Type B pancreatic cell (in vitro differentiated cells): ENCODE data around the gene BCL2L11. TPM values are rescaled to one million over a fixed set of nuclear protein-coding genes. Genes with fewer than 3 reads are reported as not detected.

Source experiments
- DNase-seq: peaks from one replicate; pipeline ENCODE4 v3.0.0; 2021; ENCODE audit warnings: mixed read lengths; ENCODE audit not compliant: unreplicated experiment; ENCODE audit errors: extremely low spot score
- H3K27ac Mint-ChIP-seq: 2 replicates; pipeline ENCODE4 v1.8.0; 2021; ENCODE audit warnings: mild to moderate bottlenecking, mixed read lengths
- H3K27me3 Mint-ChIP-seq: 2 replicates; pipeline ENCODE4 v1.8.0; 2021; ENCODE audit warnings: mixed read lengths
- H3K36me3 Mint-ChIP-seq: 2 replicates; pipeline ENCODE4 v1.8.0; 2021; ENCODE audit warnings: mixed read lengths
- H3K4me1 Mint-ChIP-seq: one replicate; pipeline ENCODE4 v1.8.0; 2021; ENCODE audit warnings: mixed read lengths; ENCODE audit not compliant: unreplicated experiment
- H3K4me3 Mint-ChIP-seq: 2 replicates; pipeline ENCODE4 v1.8.0; 2021; ENCODE audit warnings: mild to moderate bottlenecking, mixed read lengths
- H3K9me3 Mint-ChIP-seq: 2 replicates; pipeline ENCODE4 v1.8.0; 2021; ENCODE audit warnings: mixed read lengths
- CTCF ChIP-seq: fragments of 200-600 bp; sonication (generic); conservative IDR thresholded peaks from 2 replicates; pipeline ENCODE4 v1.5.0; 2021; ENCODE audit warnings: antibody characterized with exemption, mild to moderate bottlenecking
- total RNA-seq: library from RNA; stranded (reverse); gene quantifications from 2 replicates; pipeline ENCODE4 v1.2.1, GENCODE V29; 2021; ENCODE audit warnings: low replicate concordance

The BCL2L11 gene
- total RNA-seq, 1 donor from 2014 or later = 29.2 TPM

- Mint-ChIP-seq H3K36me3 (peaks cover 26% of the 10 kb centered on the region), H3K4me3 (no peak overlapping the region), H3K9me3 (no peaks in the 10 kb centered on the region), H3K4me1 (peaks cover 31% of the 10 kb centered on the region), H3K27ac (no peak overlapping the region), H3K27me3 (no peaks in the 10 kb centered on the region)
- no peak for DNase-seq
- no peak for TF ChIP-seq CTCF
These were observed 43.4 kb downstream of the BCL2L11 start for GRCh38 chr2:111164078-111164477.

- no peak overlapping the region for H3K4me3 Mint-ChIP-seq
- no peaks in the 10 kb centered on the region for H3K27me3 Mint-ChIP-seq
- H3K4me1 Mint-ChIP-seq = peaks cover 29% of the 10 kb centered on the region
- no peak for DNase-seq
- TF ChIP-seq CTCF = no peak
- peaks cover 23% of the 10 kb centered on the region for H3K36me3 Mint-ChIP-seq
- no peak overlapping the region for H3K27ac Mint-ChIP-seq
- H3K9me3 Mint-ChIP-seq = no peaks in the 10 kb centered on the region
These were observed 44.4 kb downstream of the BCL2L11 start for GRCh38 chr2:111165084-111165483.

GRCh38 chr2:111166115-111166514 lies 45.4 kb downstream of the BCL2L11 start:
- Mint-ChIP-seq H3K27ac (no peak overlapping the region), H3K27me3 (no peaks in the 10 kb centered on the region)

GRCh38 chr2:111167076-111167862 lies 46.6 kb downstream of the BCL2L11 start:
- no peaks in the 10 kb centered on the region for H3K27me3 Mint-ChIP-seq
- H3K9me3 Mint-ChIP-seq = no peaks in the 10 kb centered on the region
- H3K4me1 Mint-ChIP-seq = peaks cover 29% of the 10 kb centered on the region
- TF ChIP-seq CTCF = no peak
- no peak overlapping the region for H3K4me3 Mint-ChIP-seq
- DNase-seq = no peak
- no peak overlapping the region for H3K27ac Mint-ChIP-seq
- H3K36me3 Mint-ChIP-seq = peaks cover 14% of the 10 kb centered on the region

More at GRCh38 chr2:111166115-111166514, 45.4 kb downstream of the BCL2L11 start:
- peaks cover 18% of the 10 kb centered on the region for H3K36me3 Mint-ChIP-seq
- no peak overlapping the region for H3K4me3 Mint-ChIP-seq
- DNase-seq = no peak
- TF ChIP-seq CTCF = no peak
- H3K4me1 Mint-ChIP-seq = peaks cover 22% of the 10 kb centered on the region
- H3K9me3 Mint-ChIP-seq = no peaks in the 10 kb centered on the region

GRCh38 chr2:111167863-111168162 lies 47.1 kb downstream of the BCL2L11 start:
- Mint-ChIP-seq H3K9me3 (no peaks in the 10 kb centered on the region), H3K4me3 (no peak overlapping the region), H3K27ac (no peak overlapping the region), H3K36me3 (peaks cover 14% of the 10 kb centered on the region), H3K27me3 (no peaks in the 10 kb centered on the region), H3K4me1 (peaks cover 24% of the 10 kb centered on the region)
- no peak for TF ChIP-seq CTCF
- no peak for DNase-seq
